Uterus (tissue), 4 donors: ENCODE results near the gene CDKAL1. TPM values are rescaled to one million over a fixed set of nuclear protein-coding genes. Genes with fewer than 3 reads are reported as not detected.

Experiments
- DNase-seq, 2 donors: peaks; one replicate each; pipeline ENCODE4 v3.0.0-alpha.2; 2019 to 2020
- H3K27ac ChIP-seq, 2 donors: fragments of 200-600 bp; sonication (generic); 1 replicate in 1 of 2; 2 replicates in 1 of 2; pipeline ENCODE4 v1.5.1; 2016 to 2018
- H3K27me3 ChIP-seq, 2 donors: fragments of 200-600 bp; sonication (generic); one replicate each; pipeline ENCODE4 v1.5.1; 2018 to 2019; ENCODE audit warnings: control low read depth in 1 of 2
- H3K36me3 ChIP-seq, 2 donors: fragments of 200-600 bp; sonication (generic); one replicate each; pipeline ENCODE4 v1.5.1; 2019; ENCODE audit warnings: control low read depth in 1 of 2
- H3K4me1 ChIP-seq, 2 donors: fragments of 200-600 bp; sonication (generic); one replicate each; pipeline ENCODE4 v1.5.1; 2018 to 2019; ENCODE audit warnings: control low read depth in 1 of 2
- H3K4me3 ChIP-seq, 2 donors: fragments of 200-600 bp; sonication (generic); 1 replicate in 1 of 2; 2 replicates in 1 of 2; pipeline ENCODE4 v1.5.1; 2018 to 2019; ENCODE audit warnings: mild to moderate bottlenecking in 1 of 2
- H3K9me3 ChIP-seq, 2 donors: fragments of 200-600 bp; sonication (generic); one replicate each; pipeline ENCODE4 v1.5.1; 2019; ENCODE audit warnings: control low read depth in 1 of 2
- CTCF ChIP-seq, 4 experiments: fragments of 200-600 bp in 2 of 4; fragments of 450-650 bp in 2 of 4; sonication (generic) in 2 of 4; IDR thresholded peaks; one replicate each; pipeline ENCODE4 v1.5.1; 2016 to 2019; ENCODE audit warnings: antibody characterized with exemption in 4 of 4, mild to moderate bottlenecking in 2 of 4, moderate library complexity in 1 of 4
- POLR2A ChIP-seq, 2 donors: fragments of 450-650 bp; IDR thresholded peaks; one replicate each; pipeline ENCODE4 v1.6.1; 2016; ENCODE audit warnings: antibody characterized with exemption in 2 of 2, mild to moderate bottlenecking in 1 of 2, moderate library complexity in 1 of 2
- intact Hi-C: fragments of 100-400 bp; cut with DNase I; formaldehyde crosslinking; loops from one replicate; pipeline ENCODE4 v1.15.1; 2023; ENCODE audit warnings: low total_unique reads
- total RNA-seq, 4 donors: library from RNA; depleted of rRNA in 3 of 4; stranded (reverse); fragments of >200 nt in 3 of 4; gene quantifications; one replicate each; pipeline versions ENCODE4 v1.1.0 to v1.2.4, GENCODE V29; 2014 to 2023
- donor health status: DM: yes; HTN: yes; CAD: no.

The CDKAL1 gene
- total RNA-seq, 4 donors from 2014 or later: 5.0 to 51.7 (median 18.9) TPM

GRCh38 chr6:21118216-21118780, 584.0 kb downstream of the CDKAL1 start:
- TF ChIP-seq CTCF (IDR thresholded peaks at IDR 0.05) (no peak), POLR2A (IDR thresholded peaks at IDR 0.05) (no peak)
- intact Hi-C loops: no loop called here
- Histone ChIP-seq H3K27me3 (no peaks in the 10 kb centered on the region), H3K36me3 (no peaks in the 10 kb centered on the region), H3K4me1 (no peaks in the 10 kb centered on the region), H3K4me3 (no peak overlapping the region), H3K27ac (no peak overlapping the region), H3K9me3 (no peaks in the 10 kb centered on the region)
- no peak for DNase-seq

GRCh38 chr6:21121636-21122136, 587.4 kb downstream of the CDKAL1 start:
- TF ChIP-seq CTCF (IDR thresholded peaks at IDR 0.05): no peak
- no peaks in the 10 kb centered on the region for H3K9me3 ChIP-seq
- no peaks in the 10 kb centered on the region for H3K27me3 ChIP-seq
- no peak overlapping the region for H3K4me3 ChIP-seq
- H3K36me3 ChIP-seq: no peaks in the 10 kb centered on the region
- DNase-seq: no peak
- H3K4me1 ChIP-seq: no peaks in the 10 kb centered on the region
- intact Hi-C loops: no loop called here
- no peak overlapping the region for H3K27ac ChIP-seq

- Histone ChIP-seq H3K27me3 (no peaks in the 10 kb centered on the region), H3K4me3 (no peak overlapping the region), H3K27ac (no peak overlapping the region), H3K36me3 (no peaks in the 10 kb centered on the region), H3K9me3 (no peaks in the 10 kb centered on the region), H3K4me1 (no peaks in the 10 kb centered on the region)
- no peak for DNase-seq
- no peak for TF ChIP-seq POLR2A (IDR thresholded peaks at IDR 0.05)
- TF ChIP-seq CTCF (IDR thresholded peaks at IDR 0.05): no peak
- intact Hi-C loops: no loop called here
These were observed 589.5 kb downstream of the CDKAL1 start for GRCh38 chr6:21123507-21124436.

GRCh38 chr6:21128601-21129000, 594.3 kb downstream of the CDKAL1 start:
- Histone ChIP-seq H3K36me3 (no peaks in the 10 kb centered on the region), H3K27ac (no peak overlapping the region), H3K4me3 (no peak overlapping the region), H3K4me1 (no peaks in the 10 kb centered on the region), H3K27me3 (no peaks in the 10 kb centered on the region), H3K9me3 (no peaks in the 10 kb centered on the region)
- intact Hi-C loops: no loop called here
- TF ChIP-seq CTCF (IDR thresholded peaks at IDR 0.05): no peak
- TF ChIP-seq POLR2A (IDR thresholded peaks at IDR 0.05): no peak
- DNase-seq: no peak

- Histone ChIP-seq H3K9me3 (no peaks in the 10 kb centered on the region), H3K4me1 (no peaks in the 10 kb centered on the region), H3K27ac (no peak overlapping the region), H3K27me3 (no peaks in the 10 kb centered on the region), H3K36me3 (no peaks in the 10 kb centered on the region), H3K4me3 (no peak overlapping the region)
- DNase-seq: no peak
- TF ChIP-seq POLR2A (IDR thresholded peaks at IDR 0.05) (no peak), CTCF (IDR thresholded peaks at IDR 0.05) (no peak)
- intact Hi-C loops: no loop called here
These were observed 597.1 kb downstream of the CDKAL1 start for GRCh38 chr6:21131406-21131805.
